Measurements from ENCODE around the gene ZNF784. TPM values are rescaled to one million over a fixed set of nuclear protein-coding genes. Genes with fewer than 3 reads are reported as not detected.

The ZNF784 gene
- total RNA-seq, 2 donors from 2014 or later, result 7.2 to 10.7 TPM

GRCh38 chr19:55623561-55623960 is 805 bp downstream of the ZNF784 start:
- H3K4me3 Mint-ChIP-seq, result peak overlapping the region; percentile 73

GRCh38 chr19:55623130-55623529 is 1.2 kb downstream of the ZNF784 start:
- no peak overlapping the region for H3K4me3 ChIP-seq (ENCODE audit: low read length)
- no peak for TF ChIP-seq CTCF (conservative IDR thresholded peaks at IDR 0.05)
- Mint-ChIP-seq H3K27me3 (ENCODE audit: insufficient read depth) (peaks cover 7% of the 10 kb centered on the region), H3K27ac (no peak overlapping the region), H3K4me1 (peaks cover 2% of the 10 kb centered on the region), H3K9me3 (no peaks in the 10 kb centered on the region), H3K36me3 (ENCODE audit: low read depth) (peaks cover 11% of the 10 kb centered on the region), H3K4me3 (peak overlapping the region; percentile 73)
- no peaks in the 10 kb centered on the region for H3K9me3 ChIP-seq (ENCODE audit: control insufficient read depth, low read length)
- WGBS, 2 experiments (ENCODE audit: insufficient coverage in 1 of 2, insufficient read length in 1 of 2), result 95 to 96% methylated on average over 6 of the region's 7 CpGs
- H3K36me3 ChIP-seq (ENCODE audit: control insufficient read depth, insufficient read depth, low read length), result peaks cover 13% of the 10 kb centered on the region
- H3K9ac ChIP-seq (ENCODE audit: extremely low read depth, low read length, poor library complexity, severe bottlenecking), result no peak overlapping the region
- H3K27me3 ChIP-seq (ENCODE audit: control insufficient read depth, insufficient read depth, low read length, poor library complexity, severe bottlenecking), result no peaks in the 10 kb centered on the region
- H3K4me1 ChIP-seq (ENCODE audit: control insufficient read depth, insufficient read depth, low read length), result no peaks in the 10 kb centered on the region
- DNase-seq, result no peak
- no peak overlapping the region for H3K27ac ChIP-seq (ENCODE audit: low read depth, low read length)

More at GRCh38 chr19:55623561-55623960, 805 bp downstream of the ZNF784 start:
- 95 to 96% methylated on average over 5 to 6 of the region's 7 CpGs for WGBS, 2 experiments (ENCODE audit: insufficient coverage in 1 of 2, insufficient read length in 1 of 2)
- H3K27ac ChIP-seq (ENCODE audit: low read depth, low read length), result no peak overlapping the region
- Mint-ChIP-seq H3K9me3 (no peaks in the 10 kb centered on the region), H3K36me3 (ENCODE audit: low read depth) (peaks cover 11% of the 10 kb centered on the region), H3K4me1 (peaks cover 2% of the 10 kb centered on the region), H3K27me3 (ENCODE audit: insufficient read depth) (peaks cover 8% of the 10 kb centered on the region), H3K27ac (peak overlapping the region; percentile 97)
- H3K4me3 ChIP-seq (ENCODE audit: low read length), result peak overlapping the region; percentile 71
- no peaks in the 10 kb centered on the region for H3K4me1 ChIP-seq (ENCODE audit: control insufficient read depth, insufficient read depth, low read length)
- DNase-seq, result no peak
- TF ChIP-seq CTCF (conservative IDR thresholded peaks at IDR 0.05), result no peak
- H3K27me3 ChIP-seq (ENCODE audit: control insufficient read depth, insufficient read depth, low read length, poor library complexity, severe bottlenecking), result no peaks in the 10 kb centered on the region
- H3K36me3 ChIP-seq (ENCODE audit: control insufficient read depth, insufficient read depth, low read length), result peaks cover 13% of the 10 kb centered on the region
- H3K9me3 ChIP-seq (ENCODE audit: control insufficient read depth, low read length), result no peaks in the 10 kb centered on the region
- H3K9ac ChIP-seq (ENCODE audit: extremely low read depth, low read length, poor library complexity, severe bottlenecking), result no peak overlapping the region

- Histone ChIP-seq H3K36me3 (ENCODE audit: control insufficient read depth, insufficient read depth, low read length) (peaks cover 18% of the 10 kb centered on the region), H3K4me3 (ENCODE audit: low read length) (no peak overlapping the region), H3K4me1 (ENCODE audit: control insufficient read depth, insufficient read depth, low read length) (no peaks in the 10 kb centered on the region), H3K9me3 (ENCODE audit: control insufficient read depth, low read length) (no peaks in the 10 kb centered on the region), H3K9ac (ENCODE audit: extremely low read depth, low read length, poor library complexity, severe bottlenecking) (no peak overlapping the region), H3K27ac (ENCODE audit: low read depth, low read length) (no peak overlapping the region), H3K27me3 (ENCODE audit: control insufficient read depth, insufficient read depth, low read length, poor library complexity, severe bottlenecking) (no peaks in the 10 kb centered on the region)
- no peaks in the 10 kb centered on the region for H3K9me3 Mint-ChIP-seq
- H3K36me3 Mint-ChIP-seq (ENCODE audit: low read depth), result peaks cover 15% of the 10 kb centered on the region
- no peak overlapping the region for H3K4me3 Mint-ChIP-seq
- WGBS, 2 experiments (ENCODE audit: insufficient coverage in 1 of 2, insufficient read length in 1 of 2), result 96 to 98% methylated on average over 28 to 40 of the region's 40 CpGs
- no peak for TF ChIP-seq CTCF (conservative IDR thresholded peaks at IDR 0.05)
- H3K27ac Mint-ChIP-seq, result no peak overlapping the region
- DNase-seq, result no peak
- peaks cover 2% of the 10 kb centered on the region for H3K27me3 Mint-ChIP-seq (ENCODE audit: insufficient read depth)
- peaks cover 2% of the 10 kb centered on the region for H3K4me1 Mint-ChIP-seq
These were observed 2.0 kb downstream of the ZNF784 start for GRCh38 chr19:55622242-55622969.

All from endodermal cell (in vitro differentiated cells).